H1 (cell line): Measurements from ENCODE around the gene MAML3. TPM values are rescaled to one million over a fixed set of nuclear protein-coding genes. Genes with fewer than 3 reads are reported as not detected.

Experiments
- CTCF ChIA-PET: fragments of 300-600 bp; sonication (Branson Sonifier 250); formaldehyde crosslinking; loops from one replicate; lab custom pipeline; 2021; ENCODE audit not compliant: partially characterized antibody; lab: Charles Lee
- POLR2A ChIA-PET: fragments of 300-600 bp; sonication (Branson Sonifier 250); formaldehyde crosslinking; loops from one replicate; lab custom pipeline; 2021; ENCODE audit warnings: inconsistent platforms; ENCODE audit not compliant: partially characterized antibody; lab: Charles Lee
- DNase-seq, 2 experiments: peaks; one replicate each; pipeline versions ENCODE4 v3.0.0 to v3.0.0-alpha.2; 2010 to 2022; ENCODE audit warnings: low spot score in 2 of 2, low read depth in 1 of 2, mixed read lengths in 1 of 2
- FAIRE-seq: peaks from 2 replicates; lab custom pipeline; 2011; peaks lifted over from hg19 to GRCh38; lab: Jason Lieb, UNC
- H2AFZ ChIP-seq: 2 replicates; pipeline ENCODE4 v1.8.1; 2012; ENCODE audit warnings: low read length, inconsistent platforms
- H2AK5ac ChIP-seq: 2 replicates; pipeline ENCODE4 v1.6.1; 2013; ENCODE audit warnings: low read depth, low read length
- H2BK120ac ChIP-seq: replicated peaks from 2 replicates; pipeline ENCODE3; 2013; ENCODE audit warnings: low read depth, low read length, inconsistent platforms
- H2BK12ac ChIP-seq: 2 replicates; pipeline ENCODE4 v1.6.1; 2013; ENCODE audit warnings: low read depth, low read length
- H2BK15ac ChIP-seq: 2 replicates; pipeline ENCODE4 v1.6.1; 2013; ENCODE audit warnings: low read length
- H2BK20ac ChIP-seq: 2 replicates; pipeline ENCODE4 v1.6.1; 2013; ENCODE audit warnings: low read length
- H2BK5ac ChIP-seq: 2 replicates; pipeline ENCODE4 v1.6.1; 2013; ENCODE audit warnings: low read depth, low read length
- H3K14ac ChIP-seq: 2 replicates; pipeline ENCODE4 v1.6.1; 2013; ENCODE audit warnings: inconsistent platforms; ENCODE audit not compliant: insufficient read length
- H3K18ac ChIP-seq: 2 replicates; pipeline ENCODE4 v1.6.1; 2013; ENCODE audit warnings: low read length; ENCODE audit errors: extremely low read depth
- H3K23ac ChIP-seq: 2 replicates; pipeline ENCODE4 v1.6.1; 2013; ENCODE audit warnings: inconsistent platforms; ENCODE audit not compliant: insufficient read length
- H3K23me2 ChIP-seq: 2 replicates; pipeline ENCODE4 v1.6.1; 2013; ENCODE audit warnings: low read depth, low read length
- H3K27ac ChIP-seq: 2 replicates; pipeline ENCODE4 v1.6.1; 2011; ENCODE audit warnings: low read depth, low read length, inconsistent platforms
- H3K27me3 ChIP-seq, 4 experiments: replicated peaks in 1 of 4; 1 replicate in 1 of 4; 2 replicates in 3 of 4; pipeline versions ENCODE4 v1.6.1 to v1.8.1; 2011 to 2013; ENCODE audit warnings: low read length in 3 of 4, mild to moderate bottlenecking in 3 of 4, inconsistent platforms in 2 of 4, mixed read lengths in 2 of 4, moderate library complexity in 1 of 4; ENCODE audit not compliant: control insufficient read depth in 3 of 4, insufficient read depth in 3 of 4; ENCODE audit errors: extremely low read depth in 1 of 4
- H3K36me3 ChIP-seq, 4 experiments: 2 replicates each; pipeline versions ENCODE4 v1.6.1 to v1.8.1; 2011 to 2013; ENCODE audit warnings: mild to moderate bottlenecking in 4 of 4, low read length in 3 of 4, moderate library complexity in 2 of 4, control low read depth in 1 of 4, inconsistent platforms in 1 of 4; ENCODE audit not compliant: insufficient read depth in 4 of 4, control insufficient read depth in 2 of 4
- H3K4ac ChIP-seq: replicated peaks from 2 replicates; pipeline ENCODE3; 2013; ENCODE audit warnings: low read length, low read depth, mixed read lengths, inconsistent platforms; ENCODE audit not compliant: insufficient read length
- H3K4me1 ChIP-seq, 4 experiments: replicated peaks in 1 of 4; 1 replicate in 1 of 4; 2 replicates in 3 of 4; pipeline versions ENCODE4 v1.6.1 to v1.8.1; 2011 to 2013; ENCODE audit warnings: low read length in 3 of 4, inconsistent platforms in 2 of 4, mixed read lengths in 1 of 4; ENCODE audit not compliant: insufficient read depth in 4 of 4, control insufficient read depth in 3 of 4
- H3K4me2 ChIP-seq, 2 experiments: 2 replicates each; pipeline versions ENCODE4 v1.6.1 to v1.8.1; 2011 to 2013; ENCODE audit warnings: low read depth in 2 of 2, low read length in 2 of 2, control low read depth in 1 of 2, inconsistent platforms in 1 of 2, mild to moderate bottlenecking in 1 of 2; ENCODE audit not compliant: insufficient read depth in 1 of 2
- H3K4me3 ChIP-seq, 4 experiments: fragments of 200-600, 300-600 bp in 1 of 4; sonication (generic), shearing (Covaris generic), sonication (Bioruptor Twin) in 1 of 4; 2 replicates each; pipeline versions ENCODE4 v1.5.1 to v1.8.1; 2011 to 2016; ENCODE audit warnings: low read length in 4 of 4, low read depth in 3 of 4, control low read depth in 2 of 4, inconsistent platforms in 2 of 4, mild to moderate bottlenecking in 2 of 4, mixed read lengths in 1 of 4, moderate library complexity in 1 of 4; ENCODE audit not compliant: insufficient read depth in 2 of 4; ENCODE audit errors: extremely low read depth in 1 of 4
- H3K56ac ChIP-seq: replicated peaks from 2 replicates; pipeline ENCODE3; 2013; ENCODE audit warnings: low read depth, mild to moderate bottlenecking, mixed read lengths, low read length, inconsistent platforms; ENCODE audit not compliant: insufficient read length
- H3K79me1 ChIP-seq: 2 replicates; pipeline ENCODE4 v1.6.1; 2013; ENCODE audit warnings: low read depth, low read length, control low read depth
- H3K79me2 ChIP-seq, 2 experiments: 2 replicates each; pipeline versions ENCODE4 v1.6.1 to v1.8.1; 2012 to 2013; ENCODE audit warnings: low read length in 2 of 2, mild to moderate bottlenecking in 2 of 2, inconsistent platforms in 1 of 2; ENCODE audit not compliant: insufficient read depth in 2 of 2, control insufficient read depth in 1 of 2
- H3K9ac ChIP-seq, 4 experiments: replicated peaks in 1 of 4; 1 replicate in 1 of 4; 2 replicates in 3 of 4; pipeline versions ENCODE4 v1.6.1 to v1.8.1; 2011 to 2013; ENCODE audit warnings: low read depth in 3 of 4, low read length in 3 of 4, control low read depth in 2 of 4, mild to moderate bottlenecking in 2 of 4, moderate library complexity in 2 of 4, inconsistent platforms in 1 of 4; ENCODE audit errors: extremely low read depth in 1 of 4
- H3K9me3 ChIP-seq, 2 experiments: 2 replicates each; pipeline versions ENCODE4 v1.6.1 to v1.8.1; 2012 to 2013; ENCODE audit warnings: mild to moderate bottlenecking in 2 of 2, moderate library complexity in 2 of 2, control low read depth in 1 of 2, inconsistent platforms in 1 of 2, low read depth in 1 of 2, low read length in 1 of 2, mixed read lengths in 1 of 2; ENCODE audit not compliant: insufficient read depth in 2 of 2
- H4K20me1 ChIP-seq, 2 experiments: replicated peaks in 1 of 2; 2 replicates each; pipeline versions ENCODE3 to v1.8.1; 2011 to 2013; ENCODE audit warnings: inconsistent platforms in 2 of 2, low read length in 2 of 2, mild to moderate bottlenecking in 1 of 2; ENCODE audit not compliant: insufficient read depth in 2 of 2, control insufficient read depth in 1 of 2
- H4K5ac ChIP-seq: 2 replicates; pipeline ENCODE4 v1.6.1; 2013; ENCODE audit warnings: low read length, low read depth, mixed read lengths, inconsistent platforms; ENCODE audit not compliant: insufficient read length
- H4K8ac ChIP-seq: 2 replicates; pipeline ENCODE4 v1.8.0; 2013; ENCODE audit warnings: mild to moderate bottlenecking, moderate library complexity, low read length, inconsistent platforms; ENCODE audit not compliant: insufficient read depth; ENCODE audit errors: extremely low read depth
- H4K91ac ChIP-seq: replicated peaks from 2 replicates; pipeline ENCODE3; 2013; ENCODE audit warnings: low read length, mixed read lengths, inconsistent platforms; ENCODE audit not compliant: insufficient read length
- BACH1 ChIP-seq: IDR thresholded peaks from 2 replicates; pipeline ENCODE4 v1.6.1; 2012; ENCODE audit warnings: low read length, improper control_type of control experiment
- KDM4A ChIP-seq: IDR thresholded peaks from one replicate; pipeline ENCODE4 v1.7.1; 2012; ENCODE audit warnings: low read depth, mild to moderate bottlenecking, moderate library complexity, low read length, inconsistent platforms; ENCODE audit not compliant: severe bottlenecking
- MAFK ChIP-seq: IDR thresholded peaks from 2 replicates; pipeline ENCODE4 v1.6.1; 2012; ENCODE audit warnings: low read depth, mild to moderate bottlenecking, improper control_type of control experiment, low read length
- NANOG ChIP-seq: IDR thresholded peaks from 2 replicates; pipeline ENCODE4 v1.6.1; 2011; ENCODE audit warnings: low read length, low read depth, mild to moderate bottlenecking, inconsistent platforms; ENCODE audit not compliant: insufficient read depth, poor library complexity, severe bottlenecking
- PHF8 ChIP-seq: fragments of 200-600 bp; sonication (generic); conservative IDR thresholded peaks from 2 replicates; pipeline ENCODE4 v1.7.1; 2012; ENCODE audit warnings: low read depth, mild to moderate bottlenecking, inconsistent platforms, low read length, moderate library complexity
- RNF2 ChIP-seq: fragments of 200-900, 300-1000 bp; sonication (generic); IDR thresholded peaks from 2 replicates; pipeline ENCODE4 v1.7.1; 2016; ENCODE audit warnings: borderline replicate concordance, low read depth, mild to moderate bottlenecking, antibody characterized with exemption, low read length; ENCODE audit not compliant: poor library complexity, severe bottlenecking; ENCODE audit errors: missing control alignments
- SAP30 ChIP-seq: fragments of 300-600 bp; sonication (generic); IDR thresholded peaks from 2 replicates; pipeline ENCODE4 v1.7.1; 2012; ENCODE audit warnings: low read length, moderate library complexity, mild to moderate bottlenecking, inconsistent platforms; ENCODE audit not compliant: insufficient read depth, insufficient replicate concordance
- TCF12 ChIP-seq: IDR thresholded peaks from 2 replicates; pipeline ENCODE4 v1.6.1; 2011; ENCODE audit warnings: low read depth, mild to moderate bottlenecking, low read length
- WGBS, 2 experiments: shearing (Covaris generic) in 1 of 2; methylation state at CpG; one replicate each; pipeline versions ENCODE4 v1.1.6 to v1.1.7; 2013 to 2015; ENCODE audit warnings: low lambda C conversion rate in 2 of 2, mixed read lengths in 2 of 2, inconsistent platforms in 1 of 2, low coverage in 1 of 2, missing lambda C conversion rate in 1 of 2; ENCODE audit not compliant: insufficient replicate concordance in 2 of 2, insufficient coverage in 1 of 2, insufficient read length in 1 of 2; ENCODE audit errors: extremely low coverage in 1 of 2, missing lambda C conversion rate in 1 of 2; 5-methylcytosine and 5-hydroxymethylcytosine counted together
- polyA plus RNA-seq, 7 experiments: library from polyadenylated mRNA; depleted of rRNA in 3 of 7; stranded (reverse) in 5 of 7; unstranded in 2 of 7; fragments of >200 nt in 5 of 7; fragments of 200-250 nt in 2 of 7; gene quantifications; 1 replicate in 5 of 7; 2 replicates in 1 of 7; 4 replicates in 1 of 7; pipeline versions ENCODE4 v1.2.1 to v1.2.3, GENCODE V29; 2011 to 2013; ENCODE audit warnings: missing spikeins in 2 of 7, mixed read lengths in 2 of 7
- total RNA-seq: library from RNA; stranded (reverse); fragmentation: NEBNext Ultra II Directional; extraction: Animal tissue kit (Norgen Biotek cat#: 25700); gene quantifications from 2 replicates; pipeline ENCODE4 v1.2.1, GENCODE V29; 2021

Gene MAML3
- total and polyA plus RNA-seq, 2 of the 8 experiments (the other 6 are each of a cell fraction or from before 2014, with no cell fraction given) = 2.1 to 5.7 TPM

- no peak overlapping the region for H2AFZ ChIP-seq
- no peak overlapping the region for H2BK15ac ChIP-seq
- H3K79me1 ChIP-seq = no peaks in the 10 kb centered on the region; the same call in 1 of the 2 replicates
- H4K5ac ChIP-seq = peak overlapping the region; percentile 39
- ChIA-PET POLR2A (interaction anchor here (0.7 to 3.6 kb wide), 6 partner anchors 10 to 103 kb away, joined by 3 to 25 read pairs (median 4); no protein-coding TSS in a partner anchor), CTCF (interaction anchor here (0.6 to 2.5 kb wide), 7 partner anchors 9 to 148 kb away, joined by 3 to 10 read pairs (median 3); no protein-coding TSS in a partner anchor)
- peak overlapping the region; percentile 21 for H3K56ac ChIP-seq
- H3K9me3 ChIP-seq = no peaks in the 10 kb centered on the region
- H3K27ac ChIP-seq = no peak overlapping the region
- no peak for FAIRE-seq
- H3K4ac ChIP-seq = no peak overlapping the region
- H3K4me1 ChIP-seq = peaks cover 1 to 7% (median 4%) of the 10 kb centered on the region in 4 experiments; a peak in 5 of 7 replicates
- peaks cover 22% of the 10 kb centered on the region; the same call in 1 of the 2 replicates for H3K23me2 ChIP-seq
- H4K20me1 ChIP-seq = no peaks in the 10 kb centered on the region
- H2BK120ac ChIP-seq = no peak overlapping the region
- H2AK5ac ChIP-seq = no peak overlapping the region
- H3K79me2 ChIP-seq = no peaks in the 10 kb centered on the region; a peak in 1 of 4 replicates
- H4K8ac ChIP-seq = no peak overlapping the region; the same call in 1 of the 2 replicates
- peak overlapping the region; percentile 86; the same call in 1 of the 2 replicates for H2BK5ac ChIP-seq
- no peak overlapping the region for H3K14ac ChIP-seq
- peak overlapping the region; percentile 31 to 67 (median 64); a peak in 6 of 7 replicates for H3K9ac ChIP-seq
- peak in 1 of 2 experiments; percentile 52 for DNase-seq
- WGBS, 2 experiments = 0% methylated on average over 26 of the region's 50 CpGs; no CpG with 5 or more reads in 1 of the 2 experiments
- peaks cover 0 to 3% (median 1%) of the 10 kb centered on the region in 4 experiments; a peak in 3 of 7 replicates for H3K27me3 ChIP-seq
- H3K4me2 ChIP-seq = peak overlapping the region; percentile 73 to 94
- no peak overlapping the region for H2BK20ac ChIP-seq
- no peaks in the 10 kb centered on the region for H3K36me3 ChIP-seq
- H3K23ac ChIP-seq = no peak overlapping the region
- H4K91ac ChIP-seq = no peak overlapping the region
- H3K4me3 ChIP-seq = peak overlapping the region; percentile 86 to 98 (median 94)
- H2BK12ac ChIP-seq = 0 out of 2 replicates have a peak overlapping the region, but pooled peaks have one; percentile 21
- H3K18ac ChIP-seq = peak overlapping the region; percentile 67
- no peak for TF ChIP-seq PHF8
- TF ChIP-seq SAP30 = no peak
- peak; percentile 15; the same call in 1 of the 2 replicates for TF ChIP-seq BACH1
- no peak for TF ChIP-seq MAFK
- TF ChIP-seq KDM4A = peak; percentile 7
- no peak for TF ChIP-seq TCF12
- no peak for TF ChIP-seq RNF2
- no peak for TF ChIP-seq NANOG
Observed at GRCh38 chr4:140152013-140152703, 1.8 kb downstream of the MAML3 start.
